Thyroid gland (tissue), 4 donors: ENCODE results near the gene RNF125. TPM values are rescaled to one million over a fixed set of nuclear protein-coding genes. Genes with fewer than 3 reads are reported as not detected.

ENCODE experiments used
- DNase-seq, 2 donors: peaks; one replicate each; pipeline ENCODE4 v3.0.0-alpha.2; 2019
- H3K27ac ChIP-seq, 3 donors: fragments of 200-600 bp; sonication (generic); 1 replicate in 2 of 3; 2 replicates in 1 of 3; pipeline ENCODE4 v1.5.1; 2016 to 2019; ENCODE audit warnings: mild to moderate bottlenecking in 1 of 3, moderate library complexity in 1 of 3
- H3K27me3 ChIP-seq: fragments of 200-600 bp; sonication (generic); one replicate; pipeline ENCODE4 v1.5.1; 2019
- H3K36me3 ChIP-seq, 2 donors: fragments of 200-600 bp; sonication (generic); one replicate each; pipeline ENCODE4 v1.5.1; 2016 to 2019
- H3K4me1 ChIP-seq, 2 donors: fragments of 200-600 bp; sonication (generic); one replicate each; pipeline ENCODE4 v1.5.1; 2017 to 2019
- H3K4me3 ChIP-seq, 3 donors: fragments of 200-600 bp; sonication (generic); replicated peaks in 1 of 3; 1 replicate in 2 of 3; 2 replicates in 1 of 3; pipeline ENCODE4 v1.5.1; 2016; ENCODE audit warnings: mild to moderate bottlenecking in 1 of 3
- H3K9me3 ChIP-seq: fragments of 200-600 bp; sonication (generic); one replicate; pipeline ENCODE4 v1.5.1; 2017
- CTCF ChIP-seq, 6 experiments: fragments of 200-600 bp in 3 of 6; fragments of 450-650 bp in 3 of 6; sonication (generic) in 3 of 6; IDR thresholded peaks; one replicate each; pipeline ENCODE4 v1.5.1; 2016 to 2019; ENCODE audit warnings: antibody characterized with exemption in 6 of 6, mild to moderate bottlenecking in 2 of 6, inconsistent platforms in 1 of 6, moderate library complexity in 1 of 6
- POLR2A ChIP-seq, 2 donors: fragments of 450-650 bp; IDR thresholded peaks; one replicate each; pipeline ENCODE4 v1.6.1; 2017; ENCODE audit warnings: antibody characterized with exemption in 2 of 2, mild to moderate bottlenecking in 2 of 2, moderate library complexity in 1 of 2
- WGBS, 2 donors: methylation state at CpG; one replicate each; pipeline ENCODE4 v1.1.5; 2017; 5-methylcytosine and 5-hydroxymethylcytosine counted together
- intact Hi-C: fragments of 100-400 bp; cut with DNase I; formaldehyde crosslinking; loops from one replicate; pipeline ENCODE4 v1.15.1; 2023
- total RNA-seq, 4 donors: library from RNA; depleted of rRNA; stranded (reverse); fragments of >200 nt; gene quantifications; one replicate each; pipeline ENCODE4 v1.2.3, GENCODE V29; 2016

The RNF125 gene
- total RNA-seq, 4 donors from 2014 or later, result 1.3 to 6.7 (median 1.9) TPM

- H3K9me3 ChIP-seq, result no peaks in the 10 kb centered on the region
- H3K4me1 ChIP-seq, result peaks cover 12 to 15% of the 10 kb centered on the region in 2 donors
- TF ChIP-seq POLR2A (IDR thresholded peaks at IDR 0.05) (no peak), CTCF (IDR thresholded peaks at IDR 0.05) (no peak)
- 86 to 87% methylated on average over 7 of the region's 7 CpGs for WGBS, 2 donors
- no peak for DNase-seq
- intact Hi-C loops, result no loop called here
- H3K27ac ChIP-seq, result no peak overlapping the region
- H3K27me3 ChIP-seq, result no peaks in the 10 kb centered on the region
- H3K36me3 ChIP-seq, result no peaks in the 10 kb centered on the region
- H3K4me3 ChIP-seq, result no peak overlapping the region
These were observed 76.7 kb downstream of the RNF125 start for GRCh38 chr18:32095192-32095899.

- H3K4me1 ChIP-seq, result peaks cover 12 to 15% of the 10 kb centered on the region in 2 donors
- no peaks in the 10 kb centered on the region for H3K36me3 ChIP-seq
- no peaks in the 10 kb centered on the region for H3K9me3 ChIP-seq
- intact Hi-C loops, result no loop called here
- no peak overlapping the region for H3K27ac ChIP-seq
- no peak for TF ChIP-seq POLR2A (IDR thresholded peaks at IDR 0.05)
- TF ChIP-seq CTCF (IDR thresholded peaks at IDR 0.05), result no peak
- 88 to 90% methylated on average over 4 of the region's 4 CpGs for WGBS, 2 donors
- H3K4me3 ChIP-seq, result no peak overlapping the region
- H3K27me3 ChIP-seq, result no peaks in the 10 kb centered on the region
- no peak for DNase-seq
These were observed 77.2 kb downstream of the RNF125 start for GRCh38 chr18:32095900-32096229.

GRCh38 chr18:32096946-32097345 is 78.3 kb downstream of the RNF125 start:
- TF ChIP-seq POLR2A (IDR thresholded peaks at IDR 0.05) (no peak), CTCF (IDR thresholded peaks at IDR 0.05) (no peak)
- Histone ChIP-seq H3K4me1 (peaks cover 12% of the 10 kb centered on the region in 2 donors), H3K4me3 (no peak overlapping the region), H3K36me3 (no peaks in the 10 kb centered on the region), H3K27ac (no peak overlapping the region), H3K27me3 (no peaks in the 10 kb centered on the region), H3K9me3 (no peaks in the 10 kb centered on the region)
- intact Hi-C loops, result no loop called here
- DNase-seq, result no peak
- 91 to 95% methylated on average over 2 of the region's 2 CpGs for WGBS, 2 donors

GRCh38 chr18:32104516-32104915 is 85.9 kb downstream of the RNF125 start:
- Histone ChIP-seq H3K27me3 (no peaks in the 10 kb centered on the region), H3K27ac (no peak overlapping the region), H3K4me3 (no peak overlapping the region), H3K9me3 (no peaks in the 10 kb centered on the region), H3K4me1 (no peaks in the 10 kb centered on the region), H3K36me3 (no peaks in the 10 kb centered on the region)
- TF ChIP-seq POLR2A (IDR thresholded peaks at IDR 0.05), result no peak
- no peak for TF ChIP-seq CTCF (IDR thresholded peaks at IDR 0.05)
- DNase-seq, result no peak
- WGBS, 2 donors, result 90 to 93% methylated on average over 2 of the region's 2 CpGs
- intact Hi-C loops, result no loop called here

- H3K9me3 ChIP-seq, result no peaks in the 10 kb centered on the region
- no peak for TF ChIP-seq POLR2A (IDR thresholded peaks at IDR 0.05)
- TF ChIP-seq CTCF (IDR thresholded peaks at IDR 0.05), result no peak
- no peaks in the 10 kb centered on the region for H3K4me1 ChIP-seq
- H3K27me3 ChIP-seq, result no peaks in the 10 kb centered on the region
- no peaks in the 10 kb centered on the region for H3K36me3 ChIP-seq
- no peak overlapping the region for H3K4me3 ChIP-seq
- H3K27ac ChIP-seq, result no peak overlapping the region
- intact Hi-C loops, result no loop called here
- DNase-seq, result no peak
- 97 to 99% methylated on average over 3 of the region's 3 CpGs for WGBS, 2 donors
These were observed 91.4 kb downstream of the RNF125 start for GRCh38 chr18:32110005-32110404.
